Pancreas (tissue), 10 donors: ENCODE results near the gene IGBP1. TPM values are rescaled to one million over a fixed set of nuclear protein-coding genes. Genes with fewer than 3 reads are reported as not detected.

Experiments used
- ATAC-seq, 4 donors: fragments of 200-7000 bp; cut with Tn5 transposase; one replicate each; pipeline versions ENCODE4 v1.8.0 to v1.9.1; 2020; ENCODE audit warnings: mild to moderate bottlenecking in 4 of 4, moderate library complexity in 4 of 4
- DNase-seq, 6 donors: peaks; one replicate each; pipeline ENCODE4 v3.0.0-alpha.2; 2020
- FAIRE-seq: peaks from 2 replicates; lab custom pipeline; 2012; peaks lifted over from hg19 to GRCh38; lab: Jason Lieb, UNC
- H3K27ac ChIP-seq, 4 donors: fragments of 200-600 bp; sonication (generic); 1 replicate in 3 of 4; 2 replicates in 1 of 4; pipeline versions ENCODE4 v1.5.0 to v1.8.0; 2020
- H3K27me3 ChIP-seq, 4 donors: fragments of 200-600 bp; one replicate each; pipeline ENCODE4 v1.8.0; 2021
- H3K36me3 ChIP-seq, 3 donors: fragments of 200-600 bp; sonication (generic) in 1 of 3; one replicate each; pipeline versions ENCODE4 v1.5.0 to v1.8.0; 2020 to 2021
- H3K4me1 ChIP-seq, 3 donors: fragments of 200-600 bp; one replicate each; pipeline ENCODE4 v1.8.0; 2021
- H3K4me3 ChIP-seq, 4 donors: fragments of 200-600 bp; sonication (generic) in 2 of 4; one replicate each; pipeline versions ENCODE4 v1.5.0 to v1.8.0; 2020 to 2021
- H3K9me3 ChIP-seq, 4 donors: fragments of 200-600 bp; one replicate each; pipeline ENCODE4 v1.8.0; 2021
- CTCF ChIP-seq, 4 donors: fragments of 200-600 bp; sonication (generic) in 3 of 4; IDR thresholded peaks; one replicate each; pipeline versions ENCODE4 v1.5.0 to v1.8.0; 2021; ENCODE audit warnings: antibody characterized with exemption in 4 of 4
- WGBS, 2 donors: extraction: QIAGEN DNeasy Blood & Tissue Kit; methylation state at CpG; one replicate each; pipeline ENCODE4 v1.1.7; 2013; 5-methylcytosine and 5-hydroxymethylcytosine counted together
- intact Hi-C, 3 donors: fragments of 100-400 bp; cut with DNase I; formaldehyde crosslinking; loops; one replicate each; pipeline versions ENCODE4 v1.11.1 to v1.14.2; 2022
- polyA plus RNA-seq, 2 donors: library from polyadenylated mRNA; stranded (reverse); fragments of 200-250 nt; gene quantifications; one replicate each; pipeline ENCODE4 v1.2.3, GENCODE V29; 2013
- total RNA-seq, 6 donors: library from RNA; stranded (reverse); fragmentation: NEBNext Ultra II Directional in 4 of 6; extraction: Animal tissue kit (Norgen Biotek cat#: 25700) in 4 of 6; gene quantifications; one replicate each; pipeline versions ENCODE4 v1.2.1 to v1.2.4, GENCODE V29; 2021 to 2023
- donor health status: healthy with polysubstance abuse.
- donor health status: DM: no; HTN: no; CAD: no; lungs with moderate emphysema.
- donor health status: DM: no; HTN: no; CAD: no.
- donor health status: control.
- donor health status: control.
- donor health status: Bipolar disorder and iron deficiency.
- donor health status: DM: yes; HTN: yes; CAD: no.
- donor health status: DM: no; HTN: no; CAD: no.
- donor health status: DM: no; HTN: no; CAD: no.
- donor health status: DM: yes; HTN: yes; CAD: no.

The IGBP1 gene
- total RNA-seq (10 to 100 TPM; 42.5 to 68.8 (median 52.1) TPM), polyA plus RNA-seq (10 to 100 TPM; 44.8 to 45.8 TPM)

- Histone ChIP-seq H3K4me3 (peak within 1 kb of the TSS; percentile 47 to 66 (median 52)), H3K4me1 (peaks cover 0 to 8% (median 0%) of the 10 kb centered on the region in 3 donors), H3K9me3 (no peaks in the 10 kb centered on the region), H3K27me3 (peaks cover 0 to 10% (median 0%) of the 10 kb centered on the region in 4 donors), H3K36me3 (no peaks in the 10 kb centered on the region), H3K27ac (peak within 1 kb of the TSS; percentile 46 to 87 (median 82))
- TF ChIP-seq CTCF (IDR thresholded peaks at IDR 0.05) = peak; percentile 11 to 40 (median 20)
- ATAC-seq = peak; percentile 93 to 96 (median 96)
- WGBS, 2 donors = 1 to 31% methylated on average over 59 of the region's 59 CpGs
- FAIRE-seq = peak; percentile 5
- DNase-seq = peak; percentile 74 to 87 (median 78)
- intact Hi-C loops = no loop called here
Measured at GRCh38 chrX:70133303-70134115, at the start of gene IGBP1. TSS of gene IGBP1 (plus strand) at chrX:70133447. CDS start at chrX:70133948, 501 bp downstream.

- Histone ChIP-seq H3K4me1 (no peaks in the 10 kb centered on the region), H3K27me3 (peaks cover 0 to 9% (median 3%) of the 10 kb centered on the region in 4 donors), H3K9me3 (no peaks in the 10 kb centered on the region), H3K4me3 (no peak overlapping the region), H3K36me3 (no peaks in the 10 kb centered on the region), H3K27ac (no peak overlapping the region)
- intact Hi-C loops = no loop called here
- 71 to 88% methylated on average over 5 of the region's 5 CpGs for WGBS, 2 donors
- DNase-seq (no peak), FAIRE-seq (no peak), ATAC-seq (no peak)
- TF ChIP-seq CTCF (IDR thresholded peaks at IDR 0.05) = no peak
Measured at GRCh38 chrX:70084592-70085240, 48.5 kb upstream of the IGBP1 start.

GRCh38 chrX:70087857-70088630 lies 45.2 kb upstream of the IGBP1 start:
- Histone ChIP-seq H3K9me3 (no peaks in the 10 kb centered on the region), H3K4me1 (no peaks in the 10 kb centered on the region), H3K27me3 (peaks cover 0 to 3% (median 0%) of the 10 kb centered on the region in 4 donors), H3K4me3 (no peak overlapping the region), H3K36me3 (no peaks in the 10 kb centered on the region), H3K27ac (no peak overlapping the region)
- TF ChIP-seq CTCF (IDR thresholded peaks at IDR 0.05) = no peak
- peak in 2 of 4 donors; percentile 22 to 34 for ATAC-seq
- 69 to 70% methylated on average over 11 of the region's 11 CpGs for WGBS, 2 donors
- FAIRE-seq = no peak
- intact Hi-C loops = no loop called here
- no peak for DNase-seq

GRCh38 chrX:70088751-70089150 lies 44.5 kb upstream of the IGBP1 start:
- intact Hi-C loops = no loop called here
- ATAC-seq (no peak), FAIRE-seq (no peak), DNase-seq (no peak)
- no peak for TF ChIP-seq CTCF (IDR thresholded peaks at IDR 0.05)
- no peaks in the 10 kb centered on the region for H3K9me3 ChIP-seq
- no peaks in the 10 kb centered on the region for H3K4me1 ChIP-seq
- H3K27me3 ChIP-seq = peaks cover 0 to 3% (median 0%) of the 10 kb centered on the region in 4 donors
- no peak overlapping the region for H3K27ac ChIP-seq
- no peaks in the 10 kb centered on the region for H3K36me3 ChIP-seq
- no peak overlapping the region for H3K4me3 ChIP-seq
